ENCODE data around the gene GPR39. TPM values are rescaled to one million over a fixed set of nuclear protein-coding genes. Genes with fewer than 3 reads are reported as not detected.

GPR39 gene
- total RNA-seq, 3 donors from 2014 or later (not counting 1 experiment from before 2014, with no cell fraction given), result not detected

DNA sequence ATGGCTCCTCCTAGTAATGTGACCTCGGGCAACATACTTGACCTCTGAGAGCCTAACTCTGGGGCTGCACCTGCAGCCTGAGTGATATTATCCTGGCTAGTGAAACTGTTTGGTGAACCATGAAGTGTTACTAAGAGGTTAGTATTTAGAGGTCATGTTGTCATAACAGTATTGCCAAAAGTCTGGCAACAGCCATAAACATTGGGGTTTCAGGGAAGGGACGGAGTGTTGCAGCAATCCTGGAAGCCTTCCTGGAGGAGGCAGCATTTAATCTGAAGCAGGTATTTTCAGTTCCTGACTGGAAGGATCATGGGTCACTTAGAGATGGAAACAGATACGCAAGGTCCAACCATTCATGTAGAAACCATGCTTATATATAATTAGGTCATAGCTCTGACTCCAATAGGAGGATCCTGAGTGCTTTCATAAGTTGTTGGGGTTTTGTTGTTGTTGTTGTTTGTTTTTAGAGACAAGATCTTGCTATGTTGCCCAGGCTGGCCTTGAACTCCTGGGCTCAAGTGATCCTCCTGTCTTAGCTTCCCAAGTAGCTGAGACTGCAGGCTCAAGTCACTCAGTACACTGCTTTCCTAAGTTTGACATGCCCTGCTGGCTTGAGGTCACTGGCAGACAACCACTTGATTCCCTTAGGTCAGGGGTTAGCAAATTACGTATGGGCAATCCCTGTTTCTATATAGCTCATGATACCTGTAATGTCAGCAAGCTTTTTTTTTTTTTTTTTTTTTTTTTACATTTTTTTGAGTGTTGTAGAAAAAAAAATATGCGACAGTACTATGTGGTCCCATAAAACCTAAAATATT lies 21.5 kb downstream of the GPR39 start:
- DNase-seq, result no peak
- Histone ChIP-seq H3K9me3 (ENCODE audit: control insufficient read depth, insufficient read depth, low read length) (no peaks in the 10 kb centered on the region), H3K4me1 (ENCODE audit: control insufficient read depth, insufficient read depth, low read length) (no peaks in the 10 kb centered on the region), H3K36me3 (ENCODE audit: control insufficient read depth, insufficient read depth, low read length) (no peaks in the 10 kb centered on the region), H3K27ac (ENCODE audit: low read length) (no peak overlapping the region), H3K4me3 (ENCODE audit: low read length) (no peak overlapping the region), H3K27me3 (ENCODE audit: control insufficient read depth, insufficient read depth, low read length) (no peaks in the 10 kb centered on the region)
- 86% methylated on average over 4 of the region's 5 CpGs for WGBS (ENCODE audit: insufficient coverage)
- no peak overlapping the region for H3K4me3 Mint-ChIP-seq
- no peaks in the 10 kb centered on the region for H3K4me1 Mint-ChIP-seq
- ATAC-seq, result no peak
- intact Hi-C loops (cut with micrococcal nuclease), result no loop called here
- no peak overlapping the region for H3K27ac Mint-ChIP-seq
- peaks cover 6 to 7% of the 10 kb centered on the region in 2 donors for H3K9me3 Mint-ChIP-seq
- H3K27me3 Mint-ChIP-seq (ENCODE audit: low read depth in 2 of 2), result no peaks in the 10 kb centered on the region
- no peaks in the 10 kb centered on the region for H3K36me3 Mint-ChIP-seq
- TF ChIP-seq CTCF (IDR thresholded peaks at IDR 0.05), result no peak

GRCh38 chr2:132438691-132439090 lies 22.1 kb downstream of the GPR39 start:
- no peak for TF ChIP-seq CTCF (IDR thresholded peaks at IDR 0.05)
- H3K36me3 Mint-ChIP-seq, result no peaks in the 10 kb centered on the region
- intact Hi-C loops (cut with micrococcal nuclease), result no loop called here
- H3K4me3 ChIP-seq (ENCODE audit: low read length), result no peak overlapping the region
- DNase-seq (no peak), ATAC-seq (no peak)
- no peaks in the 10 kb centered on the region for H3K36me3 ChIP-seq (ENCODE audit: control insufficient read depth, insufficient read depth, low read length)
- no peak overlapping the region for H3K27ac Mint-ChIP-seq
- no peak overlapping the region for H3K27ac ChIP-seq (ENCODE audit: low read length)
- no peak overlapping the region for H3K4me3 Mint-ChIP-seq
- WGBS (ENCODE audit: insufficient coverage), result 82% methylated on average over 4 of the region's 4 CpGs
- H3K27me3 Mint-ChIP-seq (ENCODE audit: low read depth in 2 of 2), result no peaks in the 10 kb centered on the region
- H3K9me3 ChIP-seq (ENCODE audit: control insufficient read depth, insufficient read depth, low read length), result no peaks in the 10 kb centered on the region
- peaks cover 4 to 7% of the 10 kb centered on the region in 2 donors for H3K9me3 Mint-ChIP-seq
- no peaks in the 10 kb centered on the region for H3K4me1 ChIP-seq (ENCODE audit: control insufficient read depth, insufficient read depth, low read length)
- no peaks in the 10 kb centered on the region for H3K4me1 Mint-ChIP-seq
- no peaks in the 10 kb centered on the region for H3K27me3 ChIP-seq (ENCODE audit: control insufficient read depth, insufficient read depth, low read length)

DNA sequence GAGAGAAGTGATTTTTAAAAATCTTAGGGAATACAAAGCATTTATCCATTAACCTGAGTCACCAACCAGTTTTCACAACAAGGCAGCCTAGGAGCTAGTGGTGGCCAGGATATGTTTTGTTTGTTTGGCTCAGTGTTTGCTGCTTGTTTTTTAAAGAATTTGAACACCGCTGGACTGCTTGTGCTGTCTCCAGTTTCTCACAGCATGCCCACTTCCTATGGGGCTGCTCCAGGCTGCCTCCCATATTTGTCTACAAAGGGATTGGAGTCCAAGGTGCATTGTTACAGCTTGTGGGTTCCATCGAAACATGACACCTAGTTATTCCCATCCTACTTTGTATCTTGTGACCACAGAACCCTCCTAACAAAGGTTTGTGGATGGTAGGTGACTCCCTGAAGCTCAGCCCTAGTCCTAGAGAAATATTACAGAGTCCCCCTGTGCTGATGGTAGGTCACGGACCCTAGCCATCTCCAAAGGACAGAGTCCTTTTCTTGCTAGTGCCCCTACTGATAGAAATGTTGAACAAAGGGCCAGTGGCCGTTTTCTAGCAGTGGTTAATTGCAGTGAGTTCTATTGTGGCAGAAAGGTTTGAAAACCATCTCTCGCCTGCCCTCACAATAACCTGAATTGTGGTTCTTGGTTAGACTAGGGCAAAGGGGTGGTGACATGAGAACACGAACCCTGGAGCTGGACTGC lies 23.2 kb downstream of the GPR39 start:
- H3K4me1 ChIP-seq (ENCODE audit: control insufficient read depth, insufficient read depth, low read length), result no peaks in the 10 kb centered on the region
- TF ChIP-seq CTCF (IDR thresholded peaks at IDR 0.05), result no peak
- H3K36me3 ChIP-seq (ENCODE audit: control insufficient read depth, insufficient read depth, low read length), result no peaks in the 10 kb centered on the region
- WGBS (ENCODE audit: insufficient coverage), result 66% methylated on average over 5 of the region's 6 CpGs
- intact Hi-C loops (cut with micrococcal nuclease), result no loop called here
- ATAC-seq (no peak), DNase-seq (no peak)
- Mint-ChIP-seq H3K36me3 (no peaks in the 10 kb centered on the region), H3K9me3 (peaks cover 2 to 7% of the 10 kb centered on the region in 2 donors), H3K27me3 (ENCODE audit: low read depth in 2 of 2) (no peaks in the 10 kb centered on the region), H3K4me3 (no peak overlapping the region), H3K4me1 (no peaks in the 10 kb centered on the region), H3K27ac (no peak overlapping the region)
- no peaks in the 10 kb centered on the region for H3K9me3 ChIP-seq (ENCODE audit: control insufficient read depth, insufficient read depth, low read length)
- H3K27me3 ChIP-seq (ENCODE audit: control insufficient read depth, insufficient read depth, low read length), result no peaks in the 10 kb centered on the region
- no peak overlapping the region for H3K27ac ChIP-seq (ENCODE audit: low read length)
- no peak overlapping the region for H3K4me3 ChIP-seq (ENCODE audit: low read length)

Data from natural killer cell (primary cell).